OCI-LY1 (cell line): Measurements from ENCODE around the gene PLCG2.

Experiments
- CTCF ChIP-seq: fragments of 200-600 bp; sonication (generic), shearing (Covaris generic); IDR thresholded peaks from 2 replicates; pipeline ENCODE4 v1.5.1; 2017; ENCODE audit warnings: mild to moderate bottlenecking, antibody characterized with exemption, low read length, moderate library complexity, mixed read lengths
- EZH2 ChIP-seq: fragments of 200-600 bp; sonication (generic), shearing (Covaris generic); IDR thresholded peaks from 2 replicates; pipeline ENCODE4 v1.8.0; 2017; ENCODE audit warnings: borderline replicate concordance, mixed run types, mild to moderate bottlenecking, antibody characterized with exemption, low read length, moderate library complexity, mixed read lengths

- no peak for TF ChIP-seq CTCF
- no peak for TF ChIP-seq EZH2
Observed at GRCh38 chr16:81806696-81807095, 27.6 kb downstream of the PLCG2 start.
